Ovary (tissue), 9 donors: ENCODE data around the gene SV2C. TPM values are rescaled to one million over a fixed set of nuclear protein-coding genes. Genes with fewer than 3 reads are reported as not detected.
"Not testable (repeated sequence)": the region's sequence is repeated elsewhere in the genome, so short reads cannot be mapped to it uniquely, and the experiment has no call there.

Source experiments
- DNase-seq, 5 donors: peaks; one replicate each; pipeline ENCODE4 v3.0.0-alpha.2; 2019 to 2020
- H3K27ac ChIP-seq, 2 donors: fragments of 200-600 bp; one replicate each; pipeline versions ENCODE4 v1.5.1 to v1.8.0; 2019 to 2022
- H3K27me3 ChIP-seq: fragments of 200-600 bp; one replicate; pipeline ENCODE4 v1.8.0; 2022
- H3K36me3 ChIP-seq: fragments of 200-600 bp; sonication (generic); one replicate; pipeline ENCODE4 v1.5.1; 2019
- H3K4me1 ChIP-seq: one replicate; pipeline ENCODE4 v1.8.1; 2013; ENCODE audit warnings: mild to moderate bottlenecking, moderate library complexity; ENCODE audit not compliant: insufficient read depth
- H3K4me3 ChIP-seq: fragments of 200-600 bp; sonication (generic); one replicate; pipeline ENCODE4 v1.5.1; 2017
- H3K9me3 ChIP-seq, 2 donors: fragments of 200-600 bp in 1 of 2; sonication (generic) in 1 of 2; one replicate each; pipeline versions ENCODE4 v1.5.1 to v1.8.1; 2013 to 2019; ENCODE audit warnings: mild to moderate bottlenecking in 1 of 2, moderate library complexity in 1 of 2
- CTCF ChIP-seq, 3 donors: fragments of 450-650 bp in 2 of 3; fragments of 200-600 bp in 1 of 3; IDR thresholded peaks; one replicate each; pipeline versions ENCODE4 v1.5.1 to v1.8.0; 2016 to 2022; ENCODE audit warnings: antibody characterized with exemption in 3 of 3, mild to moderate bottlenecking in 1 of 3
- EP300 ChIP-seq: sonication (generic); formaldehyde crosslinking; IDR thresholded peaks from one replicate; pipeline ENCODE4 v1.6.1; 2017; ENCODE audit warnings: antibody characterized with exemption
- POLR2A ChIP-seq: fragments of 450-650 bp; IDR thresholded peaks from one replicate; pipeline ENCODE4 v1.6.1; 2017; ENCODE audit warnings: antibody characterized with exemption, mild to moderate bottlenecking, moderate library complexity
- WGBS, 3 donors: extraction: QIAGEN DNeasy Blood & Tissue Kit in 1 of 3; methylation state at CpG; one replicate each; pipeline versions ENCODE4 v1.1.5 to v1.1.7; 2013 to 2017; 5-methylcytosine and 5-hydroxymethylcytosine counted together
- intact Hi-C, 4 donors: fragments of 100-400 bp; cut with DNase I; formaldehyde crosslinking; loops; one replicate each; pipeline versions ENCODE4 v1.11.0 to v1.15.1; 2022 to 2023
- polyA plus RNA-seq, 2 donors: library from polyadenylated mRNA; stranded (reverse); fragments of 200-250 nt in 1 of 2; fragments of 350-450 nt in 1 of 2; fragmentation: Illumina TruSeq in 1 of 2; extraction: RNeasy Lipid Tissue Mini Kit (QIAGEN cat#74804) in 1 of 2; gene quantifications; one replicate each; pipeline ENCODE4 v1.2.3, GENCODE V29; 2013 to 2014
- total RNA-seq, 7 donors: library from RNA; depleted of rRNA in 2 of 7; stranded (reverse); fragments of >200 nt in 2 of 7; fragmentation: NEBNext Ultra II Directional in 3 of 7; extraction: Animal tissue kit (Norgen Biotek cat#: 25700) in 3 of 7; gene quantifications; one replicate each; pipeline versions ENCODE4 v1.1.0 to v1.2.4, GENCODE V29; 2016 to 2023
- donor health status: DM: no; HTN: no; CAD: no; lungs with moderate emphysema.
- donor health status: DM: no; HTN: no; CAD: no.
- donor health status: Bipolar disorder and iron deficiency.
- donor health status: DM: yes; HTN: yes; CAD: no.
- donor health status: DM: no; HTN: no; CAD: no.
- donor health status: DM: yes; HTN: yes; CAD: no.

SV2C gene
- total and polyA plus RNA-seq, 9 donors, result 0.10 to 1.3 (median 0.51) TPM

- TF ChIP-seq EP300 (no peak), CTCF (IDR thresholded peaks at IDR 0.05) (no peak), POLR2A (no peak)
- Histone ChIP-seq H3K9me3 (no peaks in the 10 kb centered on the region), H3K4me1 (no peaks in the 10 kb centered on the region), H3K4me3 (no peak overlapping the region), H3K36me3 (no peaks in the 10 kb centered on the region), H3K27ac (no peak overlapping the region), H3K27me3 (no peaks in the 10 kb centered on the region)
- intact Hi-C loops, result no loop called here
- WGBS, 3 donors, result 52 to 74% (median 59%) methylated on average over 1 of the region's 1 CpG
- no peak for DNase-seq
Measured at GRCh38 chr5:76305775-76306174, 222.6 kb downstream of the SV2C start.

- H3K27me3 ChIP-seq, result no peaks in the 10 kb centered on the region
- 75 to 83% (median 80%) methylated on average over 1 of the region's 1 CpG for WGBS, 3 donors
- no peak for DNase-seq
- H3K4me3 ChIP-seq, result no peak overlapping the region
- H3K9me3 ChIP-seq, result no peaks in the 10 kb centered on the region
- intact Hi-C loops, result no loop called here
- TF ChIP-seq EP300, result no peak
- TF ChIP-seq POLR2A, result no peak
- TF ChIP-seq CTCF (IDR thresholded peaks at IDR 0.05), result no peak
- no peaks in the 10 kb centered on the region for H3K36me3 ChIP-seq
- H3K4me1 ChIP-seq, result no peaks in the 10 kb centered on the region
- no peak overlapping the region for H3K27ac ChIP-seq
Measured at GRCh38 chr5:76310208-76310607, 227.0 kb downstream of the SV2C start.

GRCh38 chr5:76312783-76313182 is 229.6 kb downstream of the SV2C start:
- DNase-seq, result no peak
- TF ChIP-seq CTCF (IDR thresholded peaks at IDR 0.05), result no peak
- Histone ChIP-seq H3K9me3 (no peaks in the 10 kb centered on the region), H3K36me3 (no peaks in the 10 kb centered on the region), H3K4me3 (no peak overlapping the region), H3K4me1 (no peaks in the 10 kb centered on the region), H3K27me3 (no peaks in the 10 kb centered on the region), H3K27ac (no peak overlapping the region)
- WGBS, 3 donors, result 77 to 83% (median 81%) methylated on average over 4 of the region's 4 CpGs
- intact Hi-C loops, result no loop called here

- Histone ChIP-seq H3K36me3 (no peaks in the 10 kb centered on the region), H3K27ac (no peak overlapping the region), H3K9me3 (no peaks in the 10 kb centered on the region), H3K27me3 (no peaks in the 10 kb centered on the region), H3K4me3 (no peak overlapping the region), H3K4me1 (no peaks in the 10 kb centered on the region)
- no peak for TF ChIP-seq EP300
- TF ChIP-seq POLR2A, result no peak
- no peak for TF ChIP-seq CTCF (IDR thresholded peaks at IDR 0.05)
- no peak for DNase-seq
- WGBS, 3 donors, result 58 to 67% (median 61%) methylated on average over 2 of the region's 2 CpGs
- intact Hi-C loops, result no loop called here
Measured at GRCh38 chr5:76314643-76315042, 231.5 kb downstream of the SV2C start.

- WGBS, 3 donors, result 40 to 59% (median 51%) methylated on average over 7 of the region's 7 CpGs
- H3K27ac ChIP-seq, result no peak overlapping the region
- intact Hi-C loops, result no loop called here
- H3K4me1 ChIP-seq, result no peaks in the 10 kb centered on the region
- H3K36me3 ChIP-seq, result no peaks in the 10 kb centered on the region
- TF ChIP-seq EP300, result no peak
- TF ChIP-seq POLR2A, result no peak
- TF ChIP-seq CTCF (IDR thresholded peaks at IDR 0.05), result no peak
- no peak overlapping the region for H3K4me3 ChIP-seq
- no peak for DNase-seq
- no peaks in the 10 kb centered on the region for H3K9me3 ChIP-seq
- H3K27me3 ChIP-seq, result no peaks in the 10 kb centered on the region
Measured at GRCh38 chr5:76319673-76320072, 236.5 kb downstream of the SV2C start.

- H3K36me3 ChIP-seq, DNase-seq, intact Hi-C loops, H3K4me1 ChIP-seq, H3K4me3 ChIP-seq, H3K27ac ChIP-seq, H3K9me3 ChIP-seq, H3K27me3 ChIP-seq: not testable (repeated sequence)
- WGBS, 3 donors, result 46 to 97% (median 69%) methylated on average over 1 of the region's 1 CpG
Measured at GRCh38 chr5:76323494-76323893, 240.3 kb downstream of the SV2C start.
